Astrocyte (in vitro differentiated cells and primary cell): ENCODE data around the gene PCGF2. TPM values are rescaled to one million over a fixed set of nuclear protein-coding genes. Genes with fewer than 3 reads are reported as not detected.

Experiments used
- DNase-seq: peaks from one replicate; pipeline ENCODE4 v3.0.0-alpha.2; 2010; ENCODE audit warnings: low read depth
- FAIRE-seq: peaks from 2 replicates; lab custom pipeline; 2011; peaks lifted over from hg19 to GRCh38; lab: Jason Lieb, UNC
- H2AFZ ChIP-seq: 2 replicates; pipeline ENCODE4 v1.6.0; 2012; ENCODE audit warnings: low read depth, low read length, inconsistent platforms
- H3K27ac ChIP-seq: 2 replicates; pipeline ENCODE4 v1.5.1; 2011; ENCODE audit warnings: low read depth, low read length, inconsistent platforms
- H3K27me3 ChIP-seq: 2 replicates; pipeline ENCODE4 v1.6.0; 2011; ENCODE audit warnings: low read length, inconsistent platforms; ENCODE audit not compliant: insufficient read depth
- H3K36me3 ChIP-seq: 2 replicates; pipeline ENCODE4 v1.5.1; 2011; ENCODE audit warnings: low read length, inconsistent platforms; ENCODE audit not compliant: insufficient read depth
- H3K4me1 ChIP-seq: 2 replicates; pipeline ENCODE4 v1.5.1; 2011; ENCODE audit warnings: low read length, inconsistent platforms; ENCODE audit not compliant: insufficient read depth
- H3K4me2 ChIP-seq: 2 replicates; pipeline ENCODE4 v1.6.0; 2012; ENCODE audit warnings: low read length, inconsistent platforms
- H3K4me3 ChIP-seq: 2 replicates; pipeline ENCODE4 v1.5.1; 2011; ENCODE audit warnings: low read depth, mild to moderate bottlenecking, low read length, inconsistent platforms; ENCODE audit not compliant: insufficient read depth
- H3K79me2 ChIP-seq: 2 replicates; pipeline ENCODE4 v1.6.0; 2012; ENCODE audit warnings: mild to moderate bottlenecking, low read length, inconsistent platforms; ENCODE audit not compliant: insufficient read depth
- H3K9ac ChIP-seq: 2 replicates; pipeline ENCODE4 v1.6.0; 2012; ENCODE audit warnings: mild to moderate bottlenecking, low read length, inconsistent platforms
- H3K9me3 ChIP-seq: 2 replicates; pipeline ENCODE4 v1.5.1; 2012; ENCODE audit warnings: low read depth, mild to moderate bottlenecking, low read length, inconsistent platforms; ENCODE audit not compliant: insufficient read depth
- H4K20me1 ChIP-seq: 2 replicates; pipeline ENCODE4 v1.6.0; 2012; ENCODE audit warnings: low read length, inconsistent platforms; ENCODE audit not compliant: insufficient read depth
- H3K27ac Mint-ChIP-seq: one replicate; pipeline ENCODE4 v1.8.0; 2021; ENCODE audit warnings: mild to moderate bottlenecking, mixed read lengths; ENCODE audit not compliant: unreplicated experiment
- H3K27me3 Mint-ChIP-seq: one replicate; pipeline ENCODE4 v1.8.0; 2021; ENCODE audit warnings: low read depth, mixed read lengths; ENCODE audit not compliant: unreplicated experiment
- H3K36me3 Mint-ChIP-seq: one replicate; pipeline ENCODE4 v1.8.0; 2021; ENCODE audit warnings: low read depth, mixed read lengths; ENCODE audit not compliant: unreplicated experiment
- H3K4me1 Mint-ChIP-seq: one replicate; pipeline ENCODE4 v1.8.0; 2021; ENCODE audit warnings: low read depth, mixed read lengths; ENCODE audit not compliant: unreplicated experiment
- H3K4me3 Mint-ChIP-seq: one replicate; pipeline ENCODE4 v1.8.0; 2021; ENCODE audit warnings: mild to moderate bottlenecking, moderate library complexity, mixed read lengths; ENCODE audit not compliant: unreplicated experiment
- H3K9me3 Mint-ChIP-seq: one replicate; pipeline ENCODE4 v1.8.0; 2021; ENCODE audit warnings: mild to moderate bottlenecking, mixed read lengths; ENCODE audit not compliant: unreplicated experiment
- EZH2 ChIP-seq: IDR thresholded peaks from 2 replicates; pipeline ENCODE4 v1.6.1; 2012; ENCODE audit warnings: mild to moderate bottlenecking, low read length, inconsistent platforms; ENCODE audit not compliant: insufficient read depth
- total RNA-seq: library from RNA; stranded (reverse); gene quantifications from 2 replicates; pipeline ENCODE4 v1.2.1, GENCODE V29; 2021
- TF ChIP-seq, protein P1 (sequence below): IDR thresholded peaks from 2 replicates; pipeline ENCODE4 v1.5.1; 2011; ENCODE audit warnings: low read depth, mild to moderate bottlenecking, inconsistent platforms, low read length, moderate library complexity; ENCODE audit not compliant: insufficient read depth

Gene PCGF2
- total RNA-seq, 1 donor from 2014 or later, result 73.7 TPM

DNA sequence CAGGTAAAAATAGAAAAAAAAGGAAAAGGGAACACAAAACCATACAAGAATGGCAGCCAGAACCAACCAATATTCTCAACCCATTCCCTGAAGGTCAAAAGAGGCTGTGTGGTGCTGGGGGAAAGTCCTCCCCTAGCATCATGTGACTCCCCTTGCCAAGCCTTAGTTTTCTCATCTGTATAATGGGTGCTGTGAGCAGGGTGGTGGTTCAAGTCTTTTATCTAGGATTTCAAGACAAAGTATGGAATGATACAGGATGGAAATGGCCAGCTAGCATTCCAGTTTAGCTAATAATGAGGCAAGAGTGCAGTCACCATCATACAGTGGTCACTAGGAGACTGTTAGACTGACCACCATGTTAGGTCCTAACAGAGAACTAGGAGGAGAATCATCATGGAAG lies 25.1 kb upstream of the PCGF2 start:
- Mint-ChIP-seq H3K4me1 (peaks cover 5% of the 10 kb centered on the region), H3K9me3 (no peaks in the 10 kb centered on the region), H3K27ac (no peak overlapping the region), H3K27me3 (no peaks in the 10 kb centered on the region), H3K4me3 (no peak overlapping the region), H3K36me3 (peaks cover 30% of the 10 kb centered on the region)
- Histone ChIP-seq H3K36me3 (peaks cover 46% of the 10 kb centered on the region), H3K79me2 (no peaks in the 10 kb centered on the region), H3K27me3 (no peaks in the 10 kb centered on the region), H3K4me1 (no peaks in the 10 kb centered on the region), H3K27ac (no peak overlapping the region), H4K20me1 (peaks cover 23% of the 10 kb centered on the region), H3K9ac (no peak overlapping the region), H3K9me3 (no peaks in the 10 kb centered on the region), H2AFZ (no peak overlapping the region), H3K4me2 (no peak overlapping the region), H3K4me3 (no peak overlapping the region)
- no peak for DNase-seq
- TF ChIP-seq, protein P1, sequence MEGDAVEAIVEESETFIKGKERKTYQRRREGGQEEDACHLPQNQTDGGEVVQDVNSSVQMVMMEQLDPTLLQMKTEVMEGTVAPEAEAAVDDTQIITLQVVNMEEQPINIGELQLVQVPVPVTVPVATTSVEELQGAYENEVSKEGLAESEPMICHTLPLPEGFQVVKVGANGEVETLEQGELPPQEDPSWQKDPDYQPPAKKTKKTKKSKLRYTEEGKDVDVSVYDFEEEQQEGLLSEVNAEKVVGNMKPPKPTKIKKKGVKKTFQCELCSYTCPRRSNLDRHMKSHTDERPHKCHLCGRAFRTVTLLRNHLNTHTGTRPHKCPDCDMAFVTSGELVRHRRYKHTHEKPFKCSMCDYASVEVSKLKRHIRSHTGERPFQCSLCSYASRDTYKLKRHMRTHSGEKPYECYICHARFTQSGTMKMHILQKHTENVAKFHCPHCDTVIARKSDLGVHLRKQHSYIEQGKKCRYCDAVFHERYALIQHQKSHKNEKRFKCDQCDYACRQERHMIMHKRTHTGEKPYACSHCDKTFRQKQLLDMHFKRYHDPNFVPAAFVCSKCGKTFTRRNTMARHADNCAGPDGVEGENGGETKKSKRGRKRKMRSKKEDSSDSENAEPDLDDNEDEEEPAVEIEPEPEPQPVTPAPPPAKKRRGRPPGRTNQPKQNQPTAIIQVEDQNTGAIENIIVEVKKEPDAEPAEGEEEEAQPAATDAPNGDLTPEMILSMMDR, result no peak
- no peak for TF ChIP-seq EZH2
- FAIRE-seq, result no peak

DNA sequence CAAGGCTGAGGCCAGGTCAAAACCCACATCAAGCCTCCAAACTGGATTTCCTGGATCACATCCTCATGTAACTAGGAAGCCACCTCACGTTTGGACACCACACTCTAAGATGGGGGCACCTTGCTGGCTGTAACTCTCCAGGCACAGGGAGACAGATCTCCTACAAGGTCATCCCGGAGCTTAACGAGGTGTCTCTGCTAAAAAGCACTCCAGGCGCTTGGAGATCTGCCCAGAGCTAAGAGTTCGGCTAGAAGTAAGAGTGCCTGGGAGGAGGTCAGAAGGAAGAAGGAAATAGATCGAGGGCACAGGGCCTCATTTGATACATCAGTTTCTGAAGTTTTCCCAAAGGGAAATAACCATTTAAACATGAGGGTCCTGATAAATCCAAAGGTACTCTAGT lies 20.3 kb upstream of the PCGF2 start:
- Mint-ChIP-seq H3K4me1 (peaks cover 5% of the 10 kb centered on the region), H3K27me3 (no peaks in the 10 kb centered on the region), H3K27ac (no peak overlapping the region), H3K36me3 (peaks cover 35% of the 10 kb centered on the region), H3K9me3 (no peaks in the 10 kb centered on the region), H3K4me3 (no peak overlapping the region)
- no peaks in the 10 kb centered on the region for H3K9me3 ChIP-seq
- H3K4me3 ChIP-seq, result no peak overlapping the region
- H3K79me2 ChIP-seq, result peaks cover 3% of the 10 kb centered on the region
- peaks cover 53% of the 10 kb centered on the region for H3K36me3 ChIP-seq
- H3K4me1 ChIP-seq, result no peaks in the 10 kb centered on the region
- DNase-seq, result no peak
- H2AFZ ChIP-seq, result no peak overlapping the region
- H3K4me2 ChIP-seq, result no peak overlapping the region
- H3K9ac ChIP-seq, result no peak overlapping the region
- peaks cover 42% of the 10 kb centered on the region for H4K20me1 ChIP-seq
- H3K27ac ChIP-seq, result no peak overlapping the region
- TF ChIP-seq, protein P1, result no peak
- no peak for TF ChIP-seq EZH2
- H3K27me3 ChIP-seq, result no peaks in the 10 kb centered on the region
- no peak for FAIRE-seq

DNA sequence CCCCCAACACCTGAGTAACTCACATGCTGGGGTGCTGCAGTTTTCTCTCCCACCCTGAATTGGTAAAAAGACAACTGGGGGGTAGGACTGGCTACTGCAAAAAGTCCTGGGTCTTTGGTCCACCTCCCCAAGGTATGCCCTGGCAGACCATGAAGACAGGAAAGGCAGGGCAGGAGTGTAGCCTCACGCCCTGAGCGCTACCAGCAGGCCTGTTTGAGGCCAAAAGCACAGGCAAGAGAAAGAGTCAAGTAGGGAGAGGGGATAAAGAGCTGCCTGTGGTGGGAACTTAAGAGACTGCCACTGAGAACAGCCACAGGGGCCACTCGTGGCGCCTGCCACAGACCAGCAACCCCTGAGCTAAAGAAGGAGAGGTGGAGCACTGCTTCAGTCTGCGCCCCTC lies 18.2 kb upstream of the PCGF2 start:
- Histone ChIP-seq H3K4me2 (no peak overlapping the region), H2AFZ (no peak overlapping the region), H4K20me1 (peaks cover 48% of the 10 kb centered on the region), H3K27ac (no peak overlapping the region), H3K9me3 (no peaks in the 10 kb centered on the region), H3K4me3 (no peak overlapping the region), H3K36me3 (peaks cover 59% of the 10 kb centered on the region), H3K27me3 (no peaks in the 10 kb centered on the region), H3K4me1 (no peaks in the 10 kb centered on the region), H3K79me2 (peaks cover 3% of the 10 kb centered on the region), H3K9ac (no peak overlapping the region)
- Mint-ChIP-seq H3K36me3 (peaks cover 39% of the 10 kb centered on the region), H3K27ac (no peak overlapping the region), H3K9me3 (no peaks in the 10 kb centered on the region), H3K4me3 (no peak overlapping the region), H3K4me1 (peaks cover 5% of the 10 kb centered on the region), H3K27me3 (no peaks in the 10 kb centered on the region)
- DNase-seq (no peak), FAIRE-seq (no peak)
- TF ChIP-seq, protein P1, result no peak
- no peak for TF ChIP-seq EZH2
